AG09319 (cell line): ENCODE results near the gene FASLG.
"Not testable (repeated sequence)": the region's sequence is repeated elsewhere in the genome, so short reads cannot be mapped to it uniquely, and the experiment has no call there.

ENCODE experiments used
- DNase-seq: peaks from one replicate; pipeline ENCODE4 v3.0.0-alpha.2; 2010; ENCODE audit warnings: low read depth; ENCODE audit errors: extremely low read depth
- TF ChIP-seq, protein P1 (sequence below): IDR thresholded peaks from 2 replicates; pipeline ENCODE4 v1.5.1; 2011; ENCODE audit warnings: low read depth, mild to moderate bottlenecking, inconsistent platforms, low read length, moderate library complexity

FASLG gene

DNA sequence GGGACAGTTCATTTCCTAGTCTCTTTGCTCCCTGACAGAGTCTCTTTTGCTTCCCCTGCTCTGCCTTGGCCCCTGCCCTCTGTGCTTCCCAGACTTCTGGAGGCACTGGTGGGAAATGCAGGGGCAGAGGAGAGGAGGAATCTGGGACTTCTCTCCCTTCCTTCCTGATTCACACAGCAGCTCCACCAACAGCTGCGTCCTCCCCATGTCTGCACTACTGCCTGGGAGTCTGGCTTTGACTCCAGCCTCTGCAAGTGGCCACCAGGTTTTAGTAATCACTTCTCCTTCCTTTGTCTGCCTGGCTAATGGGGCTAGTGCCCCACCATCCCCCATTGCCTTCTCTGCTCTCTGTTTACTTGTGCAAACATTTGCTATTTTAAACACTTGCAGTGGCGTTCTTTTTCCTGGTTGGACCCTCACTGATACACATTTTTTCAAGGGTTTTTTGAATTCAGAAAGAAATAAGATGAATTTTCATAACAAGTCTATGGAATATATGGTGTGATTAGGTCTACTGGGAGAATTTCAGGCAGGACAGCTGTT is 21.9 kb downstream of the FASLG start:
- TF ChIP-seq, protein P1, sequence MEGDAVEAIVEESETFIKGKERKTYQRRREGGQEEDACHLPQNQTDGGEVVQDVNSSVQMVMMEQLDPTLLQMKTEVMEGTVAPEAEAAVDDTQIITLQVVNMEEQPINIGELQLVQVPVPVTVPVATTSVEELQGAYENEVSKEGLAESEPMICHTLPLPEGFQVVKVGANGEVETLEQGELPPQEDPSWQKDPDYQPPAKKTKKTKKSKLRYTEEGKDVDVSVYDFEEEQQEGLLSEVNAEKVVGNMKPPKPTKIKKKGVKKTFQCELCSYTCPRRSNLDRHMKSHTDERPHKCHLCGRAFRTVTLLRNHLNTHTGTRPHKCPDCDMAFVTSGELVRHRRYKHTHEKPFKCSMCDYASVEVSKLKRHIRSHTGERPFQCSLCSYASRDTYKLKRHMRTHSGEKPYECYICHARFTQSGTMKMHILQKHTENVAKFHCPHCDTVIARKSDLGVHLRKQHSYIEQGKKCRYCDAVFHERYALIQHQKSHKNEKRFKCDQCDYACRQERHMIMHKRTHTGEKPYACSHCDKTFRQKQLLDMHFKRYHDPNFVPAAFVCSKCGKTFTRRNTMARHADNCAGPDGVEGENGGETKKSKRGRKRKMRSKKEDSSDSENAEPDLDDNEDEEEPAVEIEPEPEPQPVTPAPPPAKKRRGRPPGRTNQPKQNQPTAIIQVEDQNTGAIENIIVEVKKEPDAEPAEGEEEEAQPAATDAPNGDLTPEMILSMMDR = no peak
- no peak for DNase-seq

GRCh38 chr1:172682812-172683211 is 23.9 kb downstream of the FASLG start:
- TF ChIP-seq, protein P1 = no peak
- DNase-seq = no peak

DNA sequence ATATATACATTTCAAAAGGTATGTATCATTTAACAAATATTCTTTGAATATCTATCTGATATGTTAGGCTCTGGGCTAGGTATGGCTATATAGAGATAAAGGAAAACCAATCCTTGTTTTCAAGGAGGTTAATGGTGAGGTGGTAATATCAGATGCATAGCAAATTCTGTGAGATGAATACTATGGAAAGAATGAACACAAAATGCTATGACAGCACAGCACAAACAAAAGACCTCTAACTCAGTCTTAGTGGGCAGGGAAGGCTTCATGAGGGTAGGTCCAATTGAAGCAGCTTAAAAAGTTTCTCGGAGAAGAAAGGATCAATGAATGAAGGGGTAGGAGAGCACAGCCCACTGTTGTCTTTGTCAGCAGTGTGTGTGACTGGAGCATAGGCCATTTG is 27.2 kb downstream of the FASLG start:
- TF ChIP-seq, protein P1 = no peak
- no peak for DNase-seq

DNA sequence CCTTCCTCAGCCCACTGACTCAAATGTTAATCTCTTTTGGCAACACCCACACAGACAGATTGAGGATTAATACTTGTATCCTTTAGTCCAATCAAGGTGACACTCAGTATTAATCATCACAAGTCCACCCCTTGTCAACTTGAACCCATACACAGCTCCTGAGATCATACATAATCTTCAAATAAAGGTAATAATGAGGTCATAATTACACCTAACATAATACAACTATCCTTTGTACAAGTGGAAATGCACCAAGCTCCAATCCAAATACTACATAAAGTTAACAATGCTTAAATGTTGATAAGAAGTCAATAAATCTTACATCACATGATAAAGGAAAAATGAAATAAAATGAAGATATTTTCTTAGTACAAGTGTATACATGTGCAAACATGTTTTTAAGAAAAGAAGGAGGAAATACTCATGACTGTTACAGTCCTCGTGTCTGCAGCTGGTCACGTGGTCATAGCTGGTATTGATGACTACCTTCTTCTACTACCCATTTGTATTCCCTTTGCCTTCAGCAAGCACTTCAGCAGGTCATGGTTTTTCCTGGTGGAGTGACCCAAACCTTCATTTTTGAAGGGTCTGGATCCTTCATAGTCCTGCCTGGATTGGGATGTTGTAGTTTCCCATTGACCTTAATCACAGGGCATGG is 29.7 kb downstream of the FASLG start:
- not testable (repeated sequence) for DNase-seq

GRCh38 chr1:172690925-172691324 is 32.0 kb downstream of the FASLG start:
- not testable (repeated sequence) for DNase-seq

DNA sequence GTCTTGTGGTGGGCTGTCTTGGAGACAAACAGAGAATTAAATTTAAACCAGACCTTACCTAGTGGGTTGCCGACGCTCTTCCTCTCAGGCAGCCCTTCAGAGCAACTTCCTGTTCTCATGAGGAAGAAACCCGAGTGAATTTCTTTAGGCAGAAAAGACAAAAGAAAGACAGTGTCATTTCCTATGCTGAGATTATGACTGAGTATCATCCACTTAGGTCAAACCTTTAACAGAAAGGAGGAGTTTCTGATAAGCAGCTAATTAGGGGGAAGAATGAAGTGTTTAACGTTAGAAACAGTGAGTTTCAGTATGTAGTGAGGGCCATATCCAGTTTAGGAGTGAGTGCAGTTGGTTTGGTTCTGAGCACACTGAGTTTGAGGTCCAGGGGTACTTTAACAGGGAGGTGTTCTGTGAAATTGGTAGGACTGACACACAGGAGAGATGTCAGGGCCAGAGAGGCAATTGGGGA is 38.7 kb downstream of the FASLG start:
- no peak for DNase-seq
- TF ChIP-seq, protein P1 = no peak

GRCh38 chr1:172698224-172698623 is 39.3 kb downstream of the FASLG start:
- DNase-seq = no peak
- TF ChIP-seq, protein P1 = no peak

DNA sequence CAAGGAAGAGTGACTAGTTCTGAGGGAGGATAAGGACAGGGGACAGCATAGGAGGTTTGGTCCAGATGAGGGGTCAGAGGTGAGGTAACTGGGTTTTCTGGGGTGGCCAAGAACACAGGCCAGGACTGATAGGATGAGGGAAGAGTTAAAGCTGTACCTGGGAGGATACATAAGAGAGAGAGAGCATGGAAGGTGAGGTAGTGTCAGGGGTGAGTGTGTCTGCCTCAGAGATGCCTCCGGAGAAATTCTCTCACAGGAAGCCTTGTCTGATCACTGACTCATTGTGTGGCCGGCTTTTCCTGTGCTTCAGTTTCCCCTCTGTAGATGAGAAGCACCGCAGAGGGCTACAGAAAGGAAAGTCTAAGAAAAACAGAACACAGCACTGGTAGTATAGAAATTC is 40.2 kb downstream of the FASLG start:
- no peak for DNase-seq

More for the DNA sequence above, 40.2 kb downstream of the FASLG start:
- TF ChIP-seq, protein P1 = no peak
